ENCODE measurements around the gene FGF18. TPM values are rescaled to one million over a fixed set of nuclear protein-coding genes. Genes with fewer than 3 reads are reported as not detected.

Gene FGF18
- total and polyA plus RNA-seq, 4 donors, result 0.08 TPM; not detected in 3

- WGBS, result 89% methylated on average over 7 of the region's 7 CpGs
- H3K4me1 ChIP-seq (ENCODE audit: control insufficient read depth in 4 of 4, insufficient read depth in 4 of 4, low read length in 3 of 4), result no peaks in the 10 kb centered on the region
- H3K9ac ChIP-seq (ENCODE audit: low read depth in 1 of 2, low read length in 2 of 2), result no peak overlapping the region
- no peaks in the 10 kb centered on the region for H3K36me3 ChIP-seq (ENCODE audit: control insufficient read depth in 4 of 4, insufficient read depth in 3 of 4, low read depth in 1 of 4, low read length in 3 of 4)
- H3K9me3 ChIP-seq (ENCODE audit: control insufficient read depth in 4 of 4, low read length in 3 of 4), result no peaks in the 10 kb centered on the region
- no peak overlapping the region for H3K27ac ChIP-seq (ENCODE audit: low read depth in 1 of 2, low read length in 2 of 2)
- no peak for TF ChIP-seq FOXA2 (IDR thresholded peaks at IDR 0.05)
- TF ChIP-seq, protein P1, sequence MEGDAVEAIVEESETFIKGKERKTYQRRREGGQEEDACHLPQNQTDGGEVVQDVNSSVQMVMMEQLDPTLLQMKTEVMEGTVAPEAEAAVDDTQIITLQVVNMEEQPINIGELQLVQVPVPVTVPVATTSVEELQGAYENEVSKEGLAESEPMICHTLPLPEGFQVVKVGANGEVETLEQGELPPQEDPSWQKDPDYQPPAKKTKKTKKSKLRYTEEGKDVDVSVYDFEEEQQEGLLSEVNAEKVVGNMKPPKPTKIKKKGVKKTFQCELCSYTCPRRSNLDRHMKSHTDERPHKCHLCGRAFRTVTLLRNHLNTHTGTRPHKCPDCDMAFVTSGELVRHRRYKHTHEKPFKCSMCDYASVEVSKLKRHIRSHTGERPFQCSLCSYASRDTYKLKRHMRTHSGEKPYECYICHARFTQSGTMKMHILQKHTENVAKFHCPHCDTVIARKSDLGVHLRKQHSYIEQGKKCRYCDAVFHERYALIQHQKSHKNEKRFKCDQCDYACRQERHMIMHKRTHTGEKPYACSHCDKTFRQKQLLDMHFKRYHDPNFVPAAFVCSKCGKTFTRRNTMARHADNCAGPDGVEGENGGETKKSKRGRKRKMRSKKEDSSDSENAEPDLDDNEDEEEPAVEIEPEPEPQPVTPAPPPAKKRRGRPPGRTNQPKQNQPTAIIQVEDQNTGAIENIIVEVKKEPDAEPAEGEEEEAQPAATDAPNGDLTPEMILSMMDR (IDR thresholded peaks at IDR 0.05; ENCODE audit: low read depth, low read length, missing input control), result no peak
- TF ChIP-seq FOXA1 (IDR thresholded peaks at IDR 0.05), result no peak
- no peak for TF ChIP-seq EGR1 (IDR thresholded peaks at IDR 0.05; ENCODE audit: low read depth in 2 of 2)
- TF ChIP-seq GABPA (IDR thresholded peaks at IDR 0.05 in 1 of 2, conservative IDR thresholded peaks at IDR 0.05 in 1 of 2), result no peak
- TF ChIP-seq HNF4G (IDR thresholded peaks at IDR 0.05), result no peak
- TF ChIP-seq, protein P2, sequence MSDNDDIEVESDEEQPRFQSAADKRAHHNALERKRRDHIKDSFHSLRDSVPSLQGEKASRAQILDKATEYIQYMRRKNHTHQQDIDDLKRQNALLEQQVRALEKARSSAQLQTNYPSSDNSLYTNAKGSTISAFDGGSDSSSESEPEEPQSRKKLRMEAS (IDR thresholded peaks at IDR 0.05), result no peak
- no peak for TF ChIP-seq YY1 (IDR thresholded peaks at IDR 0.05)
- TF ChIP-seq, protein P3, sequence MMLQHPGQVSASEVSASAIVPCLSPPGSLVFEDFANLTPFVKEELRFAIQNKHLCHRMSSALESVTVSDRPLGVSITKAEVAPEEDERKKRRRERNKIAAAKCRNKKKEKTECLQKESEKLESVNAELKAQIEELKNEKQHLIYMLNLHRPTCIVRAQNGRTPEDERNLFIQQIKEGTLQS (IDR thresholded peaks at IDR 0.05), result no peak
- TF ChIP-seq RAD21 (IDR thresholded peaks at IDR 0.05), result no peak
- no peak for TF ChIP-seq NR2F2 (IDR thresholded peaks at IDR 0.05)
- TF ChIP-seq SP1 (IDR thresholded peaks at IDR 0.05), result no peak
- no peak for TF ChIP-seq JUND (IDR thresholded peaks at IDR 0.05)
- H3K4me3 ChIP-seq (ENCODE audit: low read depth in 1 of 3, low read length in 3 of 3), result no peak overlapping the region
- no peaks in the 10 kb centered on the region for H3K27me3 ChIP-seq (ENCODE audit: control insufficient read depth in 4 of 4, insufficient read depth in 4 of 4, low read length in 3 of 4)
- no peak for DNase-seq (ENCODE audit: low spot score)
Observed at GRCh38 chr5:171431251-171431777, 11.9 kb downstream of the FGF18 start.

DNA sequence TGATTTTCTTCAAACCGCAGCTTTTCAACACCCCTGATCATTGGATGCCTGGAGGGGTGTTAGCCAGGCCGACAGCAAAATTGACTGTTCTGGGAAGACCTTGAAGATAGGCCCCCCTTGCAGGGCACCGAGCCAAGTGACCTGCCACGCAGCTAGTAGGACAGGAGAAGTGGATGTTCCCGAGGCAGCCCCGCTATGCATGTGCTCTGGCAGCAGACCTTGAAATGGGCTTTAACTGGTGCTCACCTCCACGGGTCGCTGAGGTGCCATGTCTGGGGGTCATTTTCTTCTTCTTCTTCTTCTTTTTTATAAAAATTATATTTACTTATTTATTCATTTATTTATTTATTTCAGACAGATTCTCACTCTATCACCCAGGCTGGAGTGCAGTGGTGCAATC is 12.6 kb downstream of the FGF18 start:
- no peak for DNase-seq (ENCODE audit: low spot score)
- no peak for TF ChIP-seq FOXA1 (IDR thresholded peaks at IDR 0.05)
- TF ChIP-seq NR2F2 (IDR thresholded peaks at IDR 0.05), result no peak
- TF ChIP-seq YY1 (IDR thresholded peaks at IDR 0.05), result no peak
- no peak for TF ChIP-seq GABPA (IDR thresholded peaks at IDR 0.05 in 1 of 2, conservative IDR thresholded peaks at IDR 0.05 in 1 of 2)
- TF ChIP-seq RAD21 (IDR thresholded peaks at IDR 0.05), result no peak
- TF ChIP-seq ZBTB33 (IDR thresholded peaks at IDR 0.05), result no peak
- TF ChIP-seq HNF4G (IDR thresholded peaks at IDR 0.05), result no peak
- TF ChIP-seq, protein P3 (IDR thresholded peaks at IDR 0.05), result no peak
- no peak for TF ChIP-seq TAF1 (conservative IDR thresholded peaks at IDR 0.05)
- TF ChIP-seq REST (IDR thresholded peaks at IDR 0.05), result no peak
- no peak for TF ChIP-seq RXRA (IDR thresholded peaks at IDR 0.05)
- TF ChIP-seq JUND (IDR thresholded peaks at IDR 0.05), result no peak
- TF ChIP-seq, protein P1 (IDR thresholded peaks at IDR 0.05; ENCODE audit: low read depth, low read length, missing input control), result no peak
- TF ChIP-seq HNF4A (conservative IDR thresholded peaks at IDR 0.05), result no peak
- no peak for TF ChIP-seq FOXA2 (IDR thresholded peaks at IDR 0.05)
- TF ChIP-seq, protein P2 (IDR thresholded peaks at IDR 0.05), result no peak
- Histone ChIP-seq H3K9ac (ENCODE audit: low read depth in 1 of 2, low read length in 2 of 2) (no peak overlapping the region), H3K27ac (ENCODE audit: low read depth in 1 of 2, low read length in 2 of 2) (no peak overlapping the region), H3K4me1 (ENCODE audit: control insufficient read depth in 4 of 4, insufficient read depth in 4 of 4, low read length in 3 of 4) (no peaks in the 10 kb centered on the region), H3K9me3 (ENCODE audit: control insufficient read depth in 4 of 4, low read length in 3 of 4) (no peaks in the 10 kb centered on the region), H3K36me3 (ENCODE audit: control insufficient read depth in 4 of 4, insufficient read depth in 3 of 4, low read depth in 1 of 4, low read length in 3 of 4) (no peaks in the 10 kb centered on the region), H3K4me3 (ENCODE audit: low read depth in 1 of 3, low read length in 3 of 3) (no peak overlapping the region), H3K27me3 (ENCODE audit: control insufficient read depth in 4 of 4, insufficient read depth in 4 of 4, low read length in 3 of 4) (no peaks in the 10 kb centered on the region)
- WGBS, result 82% methylated on average over 8 of the region's 8 CpGs
